GM18508 (cell line): ENCODE results near the gene MADCAM1.
"Not testable (repeated sequence)": the region's sequence is repeated elsewhere in the genome, so short reads cannot be mapped to it uniquely, and the experiment has no call there.

Experiments
- ATAC-seq: cut with Tn5 transposase; IDR thresholded peaks from one replicate; pipeline ENCODE4 v1.9.1; 2021; ENCODE audit warnings: moderate number of reproducible peaks; ENCODE audit not compliant: insufficient read depth, unreplicated experiment

MADCAM1 gene

GRCh38 chr19:496112-496665 is at the start of gene MADCAM1:
MADCAM1 (plus strand) TSS chr19:496486; CDS start chr19:496500, 14 bp downstream.
- ATAC-seq: no peak

GRCh38 chr19:447064-447426 is 49.2 kb upstream of the MADCAM1 start:
- ATAC-seq: no peak

- no peak for ATAC-seq
These were observed 48.3 kb upstream of the MADCAM1 start for GRCh38 chr19:447816-448560.

- ATAC-seq: no peak
These were observed 46.4 kb upstream of the MADCAM1 start for GRCh38 chr19:449916-450315.

GRCh38 chr19:450912-451481 is 45.3 kb upstream of the MADCAM1 start:
- ATAC-seq: not testable (repeated sequence)

GRCh38 chr19:452829-453228 is 43.5 kb upstream of the MADCAM1 start:
- ATAC-seq: no peak

- ATAC-seq: no peak
These were observed 42.7 kb upstream of the MADCAM1 start for GRCh38 chr19:453606-454005.

GRCh38 chr19:455031-455705 is 41.1 kb upstream of the MADCAM1 start:
- no peak for ATAC-seq

GRCh38 chr19:455851-456546 is 40.3 kb upstream of the MADCAM1 start:
- no peak for ATAC-seq

- no peak for ATAC-seq
These were observed 39.7 kb upstream of the MADCAM1 start for GRCh38 chr19:456547-457110.

- no peak for ATAC-seq
These were observed 38.6 kb upstream of the MADCAM1 start for GRCh38 chr19:457636-458035.

GRCh38 chr19:458091-459042 is 37.9 kb upstream of the MADCAM1 start:
- no peak for ATAC-seq

- ATAC-seq: no peak
These were observed 36.4 kb upstream of the MADCAM1 start for GRCh38 chr19:459724-460511.

- no peak for ATAC-seq
These were observed 35.2 kb upstream of the MADCAM1 start, which contains the start of gene SHC2 for GRCh38 chr19:460877-461720. SHC2 (minus strand) TSS chr19:461033; CDS start chr19:460996, 37 bp downstream.

- no peak for ATAC-seq
These were observed 34.4 kb upstream of the MADCAM1 start for GRCh38 chr19:461721-462551.

GRCh38 chr19:463483-464207 is 32.6 kb upstream of the MADCAM1 start:
- no peak for ATAC-seq
